Renal cortex interstitium (tissue), 11 donors: Measurements from ENCODE around the gene ASCL5. TPM values are rescaled to one million over a fixed set of nuclear protein-coding genes. Genes with fewer than 3 reads are reported as not detected.

ENCODE experiments used
- DNase-seq, 11 donors: peaks; one replicate each; pipeline ENCODE4 v3.0.0-alpha.2; 2013; ENCODE audit warnings: low read depth in 9 of 11, low spot score in 4 of 11; ENCODE audit errors: extremely low read depth in 1 of 11
- polyA plus RNA-seq, 3 donors: library from polyadenylated mRNA; unstranded; fragments of 120-200 nt; gene quantifications; one replicate each; pipeline ENCODE4 v1.2.1, GENCODE V29; 2013; ENCODE audit not compliant: insufficient read length in 3 of 3

Gene ASCL5
- polyA plus RNA-seq, 3 donors: 0.12 to 0.40 (median 0.15) TPM

- no peak for DNase-seq
Measured at GRCh38 chr1:201066986-201067385, 60.0 kb downstream of the ASCL5 start.

GRCh38 chr1:201065686-201066085, 61.3 kb downstream of the ASCL5 start:
- DNase-seq: no peak

- no peak for DNase-seq
Measured at GRCh38 chr1:201064806-201065205, 62.2 kb downstream of the ASCL5 start.

Other genes starting within 250 kb of the ASCL5 start
- gene INAVA, start 232.3 kb downstream of the ASCL5 start, polyA plus RNA-seq: 10 to 100 TPM; 33.9 to 41.0 (median 34.8) TPM
- 1 to 10 TPM; 2.1 to 3.2 (median 2.3) TPM for gene KIF21B, start 103.5 kb downstream of the ASCL5 start, polyA plus RNA-seq
- under 1 TPM; 0.39 to 0.50 (median 0.44) TPM for gene CACNA1S, start 14.8 kb downstream of the ASCL5 start, polyA plus RNA-seq
- gene TMEM9, start 27.3 kb upstream of the ASCL5 start, polyA plus RNA-seq: 100 to 1,000 TPM; 137 to 156 (median 145) TPM
- 1 to 10 TPM in 2 of 3 donors, under 1 TPM in 1; 0.79 to 1.3 (median 1.0) TPM for gene IGFN1, start 63.6 kb upstream of the ASCL5 start, polyA plus RNA-seq
- under 1 TPM; 0.06 to 0.09 (median 0.08) TPM for gene PKP1, start 156.3 kb upstream of the ASCL5 start, polyA plus RNA-seq